Central memory CD8-positive, alpha-beta T cell (primary cell): ENCODE measurements around the gene ZDHHC11.
"Not testable (repeated sequence)": the region's sequence is repeated elsewhere in the genome, so short reads cannot be mapped to it uniquely, and the experiment has no call there.

Source experiments
- ATAC-seq: fragments of 150-1000 bp; cut with Tn5 transposase; replicated peaks from 2 replicates; pipeline ENCODE4 v1.10.0; 2022; ENCODE audit warnings: mild to moderate bottlenecking, moderate FRiP score, moderate number of reproducible peaks; ENCODE audit not compliant: poor library complexity, severe bottlenecking; ENCODE audit errors: extremely low read depth
- DNase-seq, 2 donors: peaks; one replicate each; pipeline ENCODE4 v3.0.0; 2021; ENCODE audit warnings: low spot score in 2 of 2
- H3K27ac Mint-ChIP-seq: one replicate; pipeline ENCODE4 v1.8.0; 2022; ENCODE audit warnings: low read depth, mild to moderate bottlenecking, moderate library complexity, mixed read lengths
- H3K27me3 Mint-ChIP-seq: one replicate; pipeline ENCODE4 v1.8.0; 2022; ENCODE audit warnings: mixed read lengths
- H3K36me3 Mint-ChIP-seq: one replicate; pipeline ENCODE4 v1.8.0; 2022; ENCODE audit warnings: mild to moderate bottlenecking, moderate library complexity, mixed read lengths; ENCODE audit not compliant: insufficient read depth
- H3K4me1 Mint-ChIP-seq: one replicate; pipeline ENCODE4 v1.8.0; 2022; ENCODE audit warnings: mixed read lengths
- H3K4me3 Mint-ChIP-seq: one replicate; pipeline ENCODE4 v1.8.0; 2022; ENCODE audit warnings: mild to moderate bottlenecking, moderate library complexity, mixed read lengths
- H3K9me3 Mint-ChIP-seq: one replicate; pipeline ENCODE4 v1.8.0; 2022; ENCODE audit warnings: mixed read lengths

ZDHHC11 gene

GRCh38 chr5:795873-796272 lies 54.9 kb downstream of the ZDHHC11 start:
- peaks cover 33% of the 10 kb centered on the region for H3K27me3 Mint-ChIP-seq
- not testable (repeated sequence) for H3K36me3 Mint-ChIP-seq, ATAC-seq, H3K9me3 Mint-ChIP-seq, H3K4me1 Mint-ChIP-seq, H3K4me3 Mint-ChIP-seq, DNase-seq, H3K27ac Mint-ChIP-seq

- not testable (repeated sequence) for H3K4me1 Mint-ChIP-seq, H3K9me3 Mint-ChIP-seq, H3K27ac Mint-ChIP-seq, H3K36me3 Mint-ChIP-seq, DNase-seq, H3K4me3 Mint-ChIP-seq, ATAC-seq
- peaks cover 37% of the 10 kb centered on the region for H3K27me3 Mint-ChIP-seq
These were observed 55.8 kb downstream of the ZDHHC11 start for GRCh38 chr5:794948-795347.

- H3K36me3 Mint-ChIP-seq, H3K4me3 Mint-ChIP-seq, H3K27ac Mint-ChIP-seq, DNase-seq, H3K9me3 Mint-ChIP-seq, H3K4me1 Mint-ChIP-seq, ATAC-seq: not testable (repeated sequence)
- H3K27me3 Mint-ChIP-seq: peaks cover 26% of the 10 kb centered on the region
These were observed 62.1 kb downstream of the ZDHHC11 start for GRCh38 chr5:788703-789102.

- not testable (repeated sequence) for H3K4me3 Mint-ChIP-seq, H3K9me3 Mint-ChIP-seq, H3K27ac Mint-ChIP-seq, DNase-seq, H3K36me3 Mint-ChIP-seq, H3K4me1 Mint-ChIP-seq, ATAC-seq
- peaks cover 26% of the 10 kb centered on the region for H3K27me3 Mint-ChIP-seq
These were observed 62.9 kb downstream of the ZDHHC11 start for GRCh38 chr5:787857-788233.

GRCh38 chr5:787224-787856 lies 63.4 kb downstream of the ZDHHC11 start:
- DNase-seq, H3K9me3 Mint-ChIP-seq, H3K4me1 Mint-ChIP-seq, H3K4me3 Mint-ChIP-seq, ATAC-seq, H3K27ac Mint-ChIP-seq, H3K36me3 Mint-ChIP-seq: not testable (repeated sequence)
- H3K27me3 Mint-ChIP-seq: peaks cover 26% of the 10 kb centered on the region

- DNase-seq: peak in 1 of 2 donors; percentile 14
- not testable (repeated sequence) for H3K4me1 Mint-ChIP-seq, H3K27ac Mint-ChIP-seq, H3K9me3 Mint-ChIP-seq, H3K36me3 Mint-ChIP-seq
- Mint-ChIP-seq H3K27me3 (peaks cover 20% of the 10 kb centered on the region), H3K4me3 (peak overlapping the region; percentile 77)
- ATAC-seq: peak; percentile 11
These were observed 65.5 kb downstream of the ZDHHC11 start for GRCh38 chr5:785181-785705.

- not testable (repeated sequence) for H3K4me1 Mint-ChIP-seq
- peak within 1 kb of the TSS; percentile 77 for H3K4me3 Mint-ChIP-seq
These were observed 66.2 kb downstream of the ZDHHC11 start, which contains the start of gene ZDHHC11B for GRCh38 chr5:784428-785177. TSS of gene ZDHHC11B (minus strand) at chr5:784729. CDS start at chr5:766919, 17,810 bp downstream.

GRCh38 chr5:783881-784427 lies 66.8 kb downstream of the ZDHHC11 start:
- DNase-seq: peak; percentile 27 to 34
- not testable (repeated sequence) for H3K9me3 Mint-ChIP-seq, H3K27me3 Mint-ChIP-seq, H3K36me3 Mint-ChIP-seq, H3K4me1 Mint-ChIP-seq
- ATAC-seq: peak; percentile 52
- H3K4me3 Mint-ChIP-seq: peak overlapping the region; percentile 77
- peak overlapping the region; percentile 72 for H3K27ac Mint-ChIP-seq

More at GRCh38 chr5:784428-785177, 66.2 kb downstream of the ZDHHC11 start, which contains the start of gene ZDHHC11B:
- not testable (repeated sequence) for H3K36me3 Mint-ChIP-seq, H3K9me3 Mint-ChIP-seq
- H3K27ac Mint-ChIP-seq: peak within 1 kb of the TSS; percentile 72
- ATAC-seq: peak; percentile 68
- peak; percentile 70 to 74 for DNase-seq
- H3K27me3 Mint-ChIP-seq: peaks cover 14% of the 10 kb centered on the region

- H3K4me1 Mint-ChIP-seq, H3K9me3 Mint-ChIP-seq, H3K27me3 Mint-ChIP-seq, H3K36me3 Mint-ChIP-seq, ATAC-seq: not testable (repeated sequence)
- peak overlapping the region; percentile 72 for H3K27ac Mint-ChIP-seq
- peak overlapping the region; percentile 77 for H3K4me3 Mint-ChIP-seq
- peak; percentile 10 to 22 for DNase-seq
These were observed 67.6 kb downstream of the ZDHHC11 start for GRCh38 chr5:783049-783802.

- not testable (repeated sequence) for H3K4me3 Mint-ChIP-seq, H3K36me3 Mint-ChIP-seq, H3K27me3 Mint-ChIP-seq, DNase-seq, H3K4me1 Mint-ChIP-seq, H3K27ac Mint-ChIP-seq, H3K9me3 Mint-ChIP-seq, ATAC-seq
These were observed 68.4 kb downstream of the ZDHHC11 start for GRCh38 chr5:782356-782755.

GRCh38 chr5:780571-780970 lies 70.2 kb downstream of the ZDHHC11 start:
- H3K4me3 Mint-ChIP-seq, H3K36me3 Mint-ChIP-seq, ATAC-seq, H3K9me3 Mint-ChIP-seq, H3K4me1 Mint-ChIP-seq, H3K27me3 Mint-ChIP-seq, H3K27ac Mint-ChIP-seq: not testable (repeated sequence)
- peak in 1 of 2 donors; percentile 10 for DNase-seq

- not testable (repeated sequence) for H3K27ac Mint-ChIP-seq, H3K4me1 Mint-ChIP-seq, H3K36me3 Mint-ChIP-seq, DNase-seq, H3K4me3 Mint-ChIP-seq, ATAC-seq, H3K9me3 Mint-ChIP-seq, H3K27me3 Mint-ChIP-seq
These were observed 71.8 kb downstream of the ZDHHC11 start for GRCh38 chr5:778967-779366.
